Smooth muscle cell (in vitro differentiated cells): ENCODE measurements around the gene FARS2. TPM values are rescaled to one million over a fixed set of nuclear protein-coding genes. Genes with fewer than 3 reads are reported as not detected.

ENCODE experiments used
- DNase-seq: peaks from one replicate; lab custom pipeline; 2025; ENCODE audit not compliant: unreplicated experiment; lab: John Stamatoyannopoulos, UW
- H2AFZ ChIP-seq: fragments of 200-600 bp; sonication (generic); 2 replicates; pipeline ENCODE4 v1.6.0; 2016; ENCODE audit warnings: antibody characterized with exemption, low read depth, mild to moderate bottlenecking
- H3F3A ChIP-seq: fragments of 200-600 bp; sonication (generic); 2 replicates; pipeline ENCODE4 v1.6.0; 2017; ENCODE audit warnings: antibody characterized with exemption, low read depth
- H3K27ac ChIP-seq: fragments of 200-600 bp; sonication (generic); 2 replicates; pipeline ENCODE4 v1.5.1; 2016; ENCODE audit warnings: low read depth, mild to moderate bottlenecking
- H3K27me3 ChIP-seq: fragments of 200-600 bp; sonication (generic); 2 replicates; pipeline ENCODE4 v1.6.1; 2016; ENCODE audit warnings: low read depth, mild to moderate bottlenecking
- H3K36me3 ChIP-seq: fragments of 200-600 bp; sonication (generic); 2 replicates; pipeline ENCODE4 v1.5.1; 2016; ENCODE audit warnings: low read depth
- H3K4me1 ChIP-seq: fragments of 200-600 bp; sonication (generic); 2 replicates; pipeline ENCODE4 v1.5.1; 2016; ENCODE audit warnings: low read depth
- H3K4me2 ChIP-seq: fragments of 200-600 bp; sonication (generic); 2 replicates; pipeline ENCODE4 v1.6.0; 2016; ENCODE audit warnings: mild to moderate bottlenecking
- H3K4me3 ChIP-seq: fragments of 200-600 bp; sonication (generic); 2 replicates; pipeline ENCODE4 v1.5.1; 2016; ENCODE audit warnings: mild to moderate bottlenecking
- H3K79me2 ChIP-seq: fragments of 200-600 bp; sonication (generic); 2 replicates; pipeline ENCODE4 v1.6.0; 2016; ENCODE audit warnings: low read depth, mild to moderate bottlenecking
- H3K9ac ChIP-seq: fragments of 200-600 bp; sonication (generic); 2 replicates; pipeline ENCODE4 v1.6.0; 2016; ENCODE audit warnings: low read depth
- H3K9me3 ChIP-seq: fragments of 200-600 bp; sonication (generic); replicated peaks from 2 replicates; pipeline ENCODE4 v1.5.1; 2016; ENCODE audit warnings: low read depth
- H4K20me1 ChIP-seq: fragments of 200-600 bp; sonication (generic); 2 replicates; pipeline ENCODE4 v1.6.0; 2016; ENCODE audit warnings: low read depth
- CTCF ChIP-seq: fragments of 200-600 bp; sonication (generic); IDR thresholded peaks from 2 replicates; pipeline ENCODE4 v1.5.1; 2017; ENCODE audit warnings: borderline replicate concordance, mild to moderate bottlenecking, antibody characterized with exemption; ENCODE audit not compliant: insufficient read depth, poor library complexity, severe bottlenecking
- WGBS: methylation state at CpG from one replicate; pipeline ENCODE4 v1.1.7; 2016; ENCODE audit warnings: low lambda C conversion rate; 5-methylcytosine and 5-hydroxymethylcytosine counted together
- polyA plus RNA-seq: library from polyadenylated mRNA; unstranded; fragments of >200 nt; fragmentation: Nextera tagmentation; extraction: Ambion mirVana; gene quantifications from 2 replicates; pipeline ENCODE4 v1.2.1, GENCODE V29; 2016
- total RNA-seq: library from RNA; depleted of rRNA; stranded (reverse); fragments of >200 nt; gene quantifications from 2 replicates; pipeline ENCODE4 v1.2.3, GENCODE V29; 2014

Gene FARS2
- total and polyA plus RNA-seq, 2 experiments from 2014 or later: 9.6 to 13.2 TPM

GRCh38 chr6:5759571-5759970 is 498.3 kb downstream of the FARS2 start:
- no peak for DNase-seq
- H3K79me2 ChIP-seq: no peaks in the 10 kb centered on the region
- H3K9me3 ChIP-seq: peaks cover 4% of the 10 kb centered on the region
- H4K20me1 ChIP-seq: no peaks in the 10 kb centered on the region
- no peak overlapping the region for H3K4me3 ChIP-seq
- TF ChIP-seq CTCF: no peak
- no peak overlapping the region for H3K27ac ChIP-seq
- no peak overlapping the region for H2AFZ ChIP-seq
- no peaks in the 10 kb centered on the region for H3K27me3 ChIP-seq
- H3F3A ChIP-seq: no peaks in the 10 kb centered on the region
- peaks cover 2% of the 10 kb centered on the region for H3K36me3 ChIP-seq
- H3K4me2 ChIP-seq: no peak overlapping the region
- no peak overlapping the region for H3K9ac ChIP-seq
- 98% methylated on average over 5 of the region's 5 CpGs for WGBS
- H3K4me1 ChIP-seq: no peaks in the 10 kb centered on the region

- no peak for TF ChIP-seq CTCF
- Histone ChIP-seq H3K4me2 (no peak overlapping the region), H3K27me3 (no peaks in the 10 kb centered on the region), H3F3A (no peaks in the 10 kb centered on the region), H3K4me3 (no peak overlapping the region), H3K36me3 (no peaks in the 10 kb centered on the region), H2AFZ (no peak overlapping the region), H4K20me1 (no peaks in the 10 kb centered on the region), H3K27ac (no peak overlapping the region), H3K79me2 (no peaks in the 10 kb centered on the region), H3K9ac (no peak overlapping the region), H3K4me1 (no peaks in the 10 kb centered on the region), H3K9me3 (no peaks in the 10 kb centered on the region)
- DNase-seq: no peak
- 92% methylated on average over 5 of the region's 5 CpGs for WGBS
Measured at GRCh38 chr6:5761370-5761769, 500.1 kb downstream of the FARS2 start.

GRCh38 chr6:5762561-5762968 is 501.3 kb downstream of the FARS2 start:
- H4K20me1 ChIP-seq: no peaks in the 10 kb centered on the region
- no peak for TF ChIP-seq CTCF
- no peak overlapping the region for H3K27ac ChIP-seq
- no peak overlapping the region for H3K4me3 ChIP-seq
- H3K36me3 ChIP-seq: no peaks in the 10 kb centered on the region
- H3K9me3 ChIP-seq: no peaks in the 10 kb centered on the region
- H3K9ac ChIP-seq: no peak overlapping the region
- H3K27me3 ChIP-seq: no peaks in the 10 kb centered on the region
- no peaks in the 10 kb centered on the region for H3K4me1 ChIP-seq
- DNase-seq: no peak
- WGBS: 93% methylated on average over 12 of the region's 12 CpGs
- H2AFZ ChIP-seq: no peak overlapping the region
- H3K4me2 ChIP-seq: no peak overlapping the region
- no peaks in the 10 kb centered on the region for H3F3A ChIP-seq
- H3K79me2 ChIP-seq: no peaks in the 10 kb centered on the region

GRCh38 chr6:5763407-5763806 is 502.1 kb downstream of the FARS2 start:
- no peak overlapping the region for H3K4me2 ChIP-seq
- DNase-seq: no peak

More at GRCh38 chr6:5763407-5763806, 502.1 kb downstream of the FARS2 start:
- no peaks in the 10 kb centered on the region for H3K36me3 ChIP-seq
- H3K4me3 ChIP-seq: no peak overlapping the region
- no peaks in the 10 kb centered on the region for H4K20me1 ChIP-seq
- no peaks in the 10 kb centered on the region for H3K27me3 ChIP-seq
- H3K4me1 ChIP-seq: no peaks in the 10 kb centered on the region
- H3K27ac ChIP-seq: no peak overlapping the region
- H2AFZ ChIP-seq: no peak overlapping the region
- no peaks in the 10 kb centered on the region for H3K79me2 ChIP-seq
- WGBS: 87% methylated on average over 2 of the region's 2 CpGs
- no peak for TF ChIP-seq CTCF
- no peak overlapping the region for H3K9ac ChIP-seq
- H3F3A ChIP-seq: no peaks in the 10 kb centered on the region
- H3K9me3 ChIP-seq: no peaks in the 10 kb centered on the region
